T-helper 17 cell (primary cell): ENCODE data around the gene KCNN1. TPM values are rescaled to one million over a fixed set of nuclear protein-coding genes. Genes with fewer than 3 reads are reported as not detected.
"Not testable (repeated sequence)": the region's sequence is repeated elsewhere in the genome, so short reads cannot be mapped to it uniquely, and the experiment has no call there.

Experiments used
- ATAC-seq: fragments of 150-1000 bp; cut with Tn5 transposase; 2 replicates; pipeline ENCODE4 v1.10.0; 2021; ENCODE audit warnings: mild to moderate bottlenecking, moderate library complexity
- DNase-seq, 3 donors: peaks; one replicate each; pipeline versions ENCODE4 v3.0.0 to v3.0.0-alpha.2; 2020 to 2021
- H3K9me3 ChIP-seq: one replicate; pipeline ENCODE4 v1.7.0; 2013; ENCODE audit warnings: low read length, mild to moderate bottlenecking; ENCODE audit not compliant: control insufficient read depth, poor library complexity, severe bottlenecking
- H3K27ac Mint-ChIP-seq: one replicate; pipeline ENCODE4 v1.8.0; 2022; ENCODE audit warnings: mild to moderate bottlenecking, moderate library complexity, mixed read lengths
- H3K27me3 Mint-ChIP-seq: one replicate; pipeline ENCODE4 v1.8.0; 2022; ENCODE audit warnings: mixed read lengths
- H3K36me3 Mint-ChIP-seq: one replicate; pipeline ENCODE4 v1.8.0; 2022; ENCODE audit warnings: low read depth, mixed read lengths
- H3K4me1 Mint-ChIP-seq: one replicate; pipeline ENCODE4 v1.8.0; 2022; ENCODE audit warnings: mild to moderate bottlenecking, mixed read lengths
- H3K4me3 Mint-ChIP-seq: one replicate; pipeline ENCODE4 v1.8.0; 2022; ENCODE audit warnings: mild to moderate bottlenecking, moderate library complexity, mixed read lengths
- total RNA-seq, 4 donors: library from RNA in 2 of 4; stranded (reverse) in 2 of 4; gene quantifications; one replicate each; pipeline ENCODE4 v1.2.3 and lab custom pipeline; 2022 to 2026

The KCNN1 gene
- total RNA-seq, 2 donors from 2014 or later: not detected

DNA sequence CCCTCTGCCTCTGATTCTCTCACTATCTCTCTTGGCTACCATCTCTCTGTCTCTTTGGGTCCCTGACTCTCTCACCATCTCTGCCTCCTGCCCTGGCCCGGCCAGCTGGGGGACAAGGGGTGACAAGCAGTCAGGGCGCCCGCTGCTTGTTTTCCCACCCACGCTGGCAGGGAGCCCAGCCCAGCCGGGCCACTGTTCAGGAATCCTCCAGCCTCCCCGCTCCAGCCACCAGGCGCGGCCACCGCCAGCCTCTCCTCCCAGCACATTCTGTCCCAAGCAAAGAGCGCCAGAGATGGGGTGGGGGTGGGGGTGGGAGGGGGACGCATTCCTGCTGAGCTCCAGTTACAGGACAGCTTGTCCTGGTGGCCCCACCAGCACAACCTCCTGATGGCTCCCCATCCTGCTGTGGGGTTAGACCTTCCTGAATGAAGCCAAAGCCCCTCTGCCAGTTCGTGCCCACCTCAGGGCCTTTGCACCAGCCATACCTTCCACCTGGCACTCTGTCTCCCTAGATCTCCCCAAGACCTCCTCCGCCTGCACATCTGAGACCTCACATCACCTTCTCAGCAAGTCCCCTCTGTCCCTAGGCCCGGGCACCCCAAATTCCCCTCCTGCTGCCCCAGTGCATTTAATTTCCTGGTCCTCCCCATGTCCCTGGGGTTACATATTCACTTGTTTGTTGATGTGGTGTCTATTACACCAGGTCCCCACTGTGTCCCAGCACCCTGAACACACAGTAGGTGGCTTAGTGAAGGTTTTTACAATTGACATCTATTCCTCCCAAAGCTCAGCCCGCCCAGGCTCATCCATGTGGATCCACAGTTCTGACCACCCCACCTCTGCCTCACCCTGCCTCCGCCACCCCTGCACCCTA is 53.5 kb downstream of the KCNN1 start:
- Mint-ChIP-seq H3K27ac (peak overlapping the region; percentile 98), H3K27me3 (no peaks in the 10 kb centered on the region)
- DNase-seq: no peak

DNA sequence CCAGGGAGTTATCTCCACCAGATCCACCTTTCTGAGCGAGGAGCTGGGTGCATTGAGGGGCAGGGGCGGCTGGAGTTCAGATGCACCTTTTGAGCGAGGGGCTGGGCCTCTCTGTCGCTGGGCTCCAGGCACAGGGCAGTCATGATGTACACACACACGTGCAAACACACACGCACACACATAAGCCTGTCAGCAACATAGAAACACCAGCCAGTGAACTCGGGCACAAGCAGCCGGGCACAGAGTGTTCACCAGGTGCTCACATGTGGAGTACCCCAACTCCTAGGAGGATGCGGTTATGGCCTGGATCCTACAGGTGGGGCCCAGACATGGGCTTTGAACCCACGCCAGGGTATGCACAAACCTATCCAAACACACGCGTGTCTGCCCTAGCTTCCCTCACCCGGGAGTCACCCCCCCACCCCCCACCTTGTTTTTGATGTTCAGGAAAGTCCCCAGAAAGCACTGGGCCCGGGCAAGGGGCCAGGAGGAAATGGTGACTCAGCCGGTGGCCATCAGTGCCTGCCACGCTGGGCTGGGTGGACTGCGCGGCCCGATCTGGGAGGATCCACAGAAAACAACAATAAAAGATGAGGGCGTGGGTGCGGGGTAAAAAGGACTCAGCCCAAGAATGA is 54.3 kb downstream of the KCNN1 start:
- ATAC-seq (peak; percentile 61), DNase-seq (peak; percentile 67 to 78 (median 70))
- H3K9me3 ChIP-seq: no peaks in the 10 kb centered on the region
- Mint-ChIP-seq H3K4me1 (peaks cover 48% of the 10 kb centered on the region), H3K36me3 (peaks cover 2% of the 10 kb centered on the region), H3K4me3 (peak overlapping the region; percentile 85), H3K27ac (peak overlapping the region; percentile 98), H3K27me3 (no peaks in the 10 kb centered on the region)

More for the DNA sequence above, 53.5 kb downstream of the KCNN1 start:
- no peak for ATAC-seq
- no peaks in the 10 kb centered on the region for H3K9me3 ChIP-seq
- peaks cover 52% of the 10 kb centered on the region for H3K4me1 Mint-ChIP-seq
- peaks cover 2% of the 10 kb centered on the region for H3K36me3 Mint-ChIP-seq
- peak overlapping the region; percentile 85 for H3K4me3 Mint-ChIP-seq

DNA sequence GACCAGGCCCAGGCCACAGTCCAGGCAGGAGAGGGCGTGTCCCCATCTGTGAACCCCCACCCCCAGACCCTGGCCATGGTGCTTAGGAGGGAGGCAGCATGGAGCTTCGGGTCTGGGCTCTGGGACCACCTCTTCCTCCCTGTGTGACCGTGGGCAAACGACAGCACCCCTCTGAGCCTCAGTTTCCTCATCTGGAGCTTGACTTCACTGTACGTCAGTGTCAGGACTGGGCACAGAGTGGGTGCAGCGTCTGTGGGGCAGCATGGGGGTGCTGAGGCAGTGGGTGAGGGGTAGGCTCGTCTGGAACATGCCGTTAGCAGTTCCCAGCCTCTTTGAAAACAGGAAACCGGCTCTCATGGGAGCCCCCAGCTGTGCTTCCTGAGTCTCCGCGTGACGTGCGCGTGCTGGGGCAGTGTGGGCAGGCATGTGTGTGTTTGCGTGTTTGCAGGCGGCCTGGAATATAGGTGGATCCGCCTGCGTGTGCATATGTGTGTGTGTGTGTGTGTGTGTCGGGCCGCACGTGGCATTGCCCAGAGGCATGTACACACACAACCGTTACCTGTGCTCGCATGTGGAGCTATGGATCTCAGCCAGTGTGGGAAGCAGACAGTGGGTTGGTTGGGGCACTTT is 56.8 kb downstream of the KCNN1 start:
- no peaks in the 10 kb centered on the region for H3K9me3 ChIP-seq
- no peaks in the 10 kb centered on the region for H3K27me3 Mint-ChIP-seq
- H3K4me1 Mint-ChIP-seq: peaks cover 38% of the 10 kb centered on the region
- H3K27ac Mint-ChIP-seq: peak overlapping the region; percentile 98
- DNase-seq (peak; percentile 52 to 73 (median 65)), ATAC-seq (peak; percentile 74)
- peak overlapping the region; percentile 85 for H3K4me3 Mint-ChIP-seq
- peaks cover 2% of the 10 kb centered on the region for H3K36me3 Mint-ChIP-seq

DNA sequence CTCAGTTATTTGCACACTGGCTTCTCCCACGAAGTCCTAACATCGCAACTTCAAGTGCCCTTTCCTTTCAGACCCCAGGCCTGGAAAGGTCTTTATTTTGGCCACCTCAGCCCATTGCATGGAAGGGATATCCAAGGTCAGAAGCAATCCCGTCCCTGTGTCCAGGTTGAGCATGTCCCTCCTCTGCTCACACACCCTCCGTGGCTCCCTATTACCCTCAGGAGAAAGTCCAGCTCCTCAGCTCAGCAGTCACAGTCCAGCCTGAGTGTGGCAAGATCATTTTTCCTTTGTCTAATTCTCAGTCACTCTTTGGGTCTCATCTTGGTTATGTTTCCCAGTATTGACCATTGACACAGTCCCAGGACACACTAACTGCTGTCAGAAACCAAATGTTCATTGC is 60.2 kb downstream of the KCNN1 start:
- Mint-ChIP-seq H3K36me3 (no peaks in the 10 kb centered on the region), H3K4me1 (peaks cover 21% of the 10 kb centered on the region), H3K27me3 (no peaks in the 10 kb centered on the region), H3K4me3 (no peak overlapping the region), H3K27ac (peak overlapping the region; percentile 98)
- DNase-seq (no peak), ATAC-seq (no peak)
- H3K9me3 ChIP-seq: no peaks in the 10 kb centered on the region

DNA sequence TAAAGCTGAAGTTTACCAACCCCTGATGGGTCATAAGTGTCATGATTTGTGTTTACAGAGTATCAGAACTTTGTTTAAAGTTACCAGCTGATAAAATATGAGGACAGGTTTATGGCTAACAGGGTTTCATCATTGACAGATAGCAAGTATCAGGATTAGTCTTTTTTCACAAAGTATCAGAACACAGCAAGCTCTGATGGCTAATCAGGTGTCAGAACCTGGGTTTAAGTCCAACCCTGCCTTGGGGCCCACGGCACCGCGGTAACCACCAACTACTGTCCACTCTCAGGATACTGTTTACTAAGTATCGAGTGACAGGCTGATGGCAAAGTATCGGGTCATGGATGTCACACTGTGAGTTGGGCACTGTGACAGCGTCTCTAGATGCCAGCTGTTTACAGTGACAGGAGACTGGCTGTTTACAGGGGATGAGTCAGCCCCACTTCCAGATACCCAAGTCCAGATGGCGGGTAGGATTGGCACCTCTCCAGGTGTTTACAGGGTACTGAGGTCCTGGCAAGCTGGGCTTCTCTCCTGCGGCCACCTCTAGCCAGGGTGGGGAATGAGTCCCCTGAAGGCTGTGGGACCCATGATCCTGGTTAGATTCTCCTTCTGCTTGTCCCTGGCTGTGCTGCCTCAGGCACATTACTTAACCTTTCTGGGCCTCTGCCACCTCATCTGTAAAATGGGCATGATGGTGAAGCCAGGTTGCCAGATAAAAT is 62.9 kb downstream of the KCNN1 start:
- Mint-ChIP-seq H3K27me3 (no peaks in the 10 kb centered on the region), H3K27ac (peak overlapping the region; percentile 39)
- no peak for ATAC-seq

DNA sequence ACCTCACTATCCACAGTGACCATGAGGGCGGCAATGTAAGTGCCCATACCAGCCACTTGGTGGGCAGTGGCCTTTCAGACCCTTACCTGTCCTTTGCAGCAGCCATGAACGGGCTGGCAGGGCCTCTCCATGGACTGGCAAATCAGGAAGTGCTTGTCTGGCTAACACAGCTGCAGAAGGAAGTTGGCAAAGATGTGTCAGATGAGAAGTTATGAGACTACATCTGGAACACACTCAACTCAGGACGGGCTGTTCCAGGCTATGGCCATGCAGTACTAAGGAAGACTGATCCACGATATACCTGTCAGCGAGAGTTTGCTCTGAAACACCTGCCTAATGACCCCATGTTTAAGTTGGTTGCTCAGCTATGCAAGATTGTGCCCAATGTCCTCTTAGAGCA is 64.5 kb downstream of the KCNN1 start:
- not testable (repeated sequence) for H3K9me3 ChIP-seq, DNase-seq, H3K36me3 Mint-ChIP-seq, ATAC-seq, H3K27me3 Mint-ChIP-seq, H3K4me1 Mint-ChIP-seq, H3K27ac Mint-ChIP-seq, H3K4me3 Mint-ChIP-seq

More for the DNA sequence above, 62.9 kb downstream of the KCNN1 start:
- H3K36me3 Mint-ChIP-seq: no peaks in the 10 kb centered on the region
- H3K9me3 ChIP-seq: no peaks in the 10 kb centered on the region
- H3K4me3 Mint-ChIP-seq: no peak overlapping the region
- DNase-seq: no peak
- H3K4me1 Mint-ChIP-seq: peaks cover 8% of the 10 kb centered on the region

DNA sequence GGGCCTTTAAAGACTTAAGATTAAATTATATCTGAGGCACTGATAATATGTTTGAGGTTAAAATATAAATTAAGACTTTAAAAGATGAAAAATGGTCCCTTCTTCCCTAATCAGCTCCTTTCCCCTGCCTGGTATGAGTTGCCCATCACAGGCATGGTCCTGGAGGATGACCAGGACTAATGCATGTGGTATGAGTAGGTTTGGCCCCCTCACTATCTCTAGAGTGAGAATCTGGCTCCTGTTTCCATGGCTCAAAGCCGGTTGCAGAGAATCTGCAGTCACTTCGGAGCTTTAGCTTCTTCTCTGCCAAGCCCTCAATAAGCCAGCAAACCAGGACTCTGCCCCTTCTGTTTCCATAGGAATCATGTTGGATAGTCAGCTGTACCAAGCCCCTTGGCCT is 65.2 kb downstream of the KCNN1 start:
- not testable (repeated sequence) for H3K4me1 Mint-ChIP-seq, DNase-seq, H3K4me3 Mint-ChIP-seq, H3K27me3 Mint-ChIP-seq, ATAC-seq, H3K36me3 Mint-ChIP-seq, H3K27ac Mint-ChIP-seq, H3K9me3 ChIP-seq

DNA sequence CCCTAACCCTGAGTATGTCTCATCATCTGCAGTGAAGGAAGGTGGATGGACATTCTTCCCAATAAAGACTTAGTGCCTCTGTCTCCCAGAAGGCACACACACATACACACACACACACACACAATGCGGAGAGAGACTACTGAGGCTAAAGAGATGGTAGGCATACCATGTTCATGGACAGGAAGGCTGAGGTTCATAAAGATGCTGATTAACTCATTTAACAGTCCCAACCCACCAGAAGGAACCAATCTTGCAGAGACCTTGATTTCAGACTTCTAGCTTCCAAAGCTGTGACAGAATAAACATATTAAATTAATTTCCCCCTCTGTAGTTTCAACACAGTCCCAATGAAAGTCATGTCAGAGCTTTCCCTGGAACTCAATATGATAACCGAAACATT is 74.1 kb downstream of the KCNN1 start:
- H3K27ac Mint-ChIP-seq: no peak overlapping the region
- ATAC-seq (no peak), DNase-seq (no peak)
- H3K4me3 Mint-ChIP-seq: no peak overlapping the region
- H3K4me1 Mint-ChIP-seq: peaks cover 28% of the 10 kb centered on the region
- no peaks in the 10 kb centered on the region for H3K9me3 ChIP-seq
- H3K36me3 Mint-ChIP-seq: no peaks in the 10 kb centered on the region
- H3K27me3 Mint-ChIP-seq: no peaks in the 10 kb centered on the region

DNA sequence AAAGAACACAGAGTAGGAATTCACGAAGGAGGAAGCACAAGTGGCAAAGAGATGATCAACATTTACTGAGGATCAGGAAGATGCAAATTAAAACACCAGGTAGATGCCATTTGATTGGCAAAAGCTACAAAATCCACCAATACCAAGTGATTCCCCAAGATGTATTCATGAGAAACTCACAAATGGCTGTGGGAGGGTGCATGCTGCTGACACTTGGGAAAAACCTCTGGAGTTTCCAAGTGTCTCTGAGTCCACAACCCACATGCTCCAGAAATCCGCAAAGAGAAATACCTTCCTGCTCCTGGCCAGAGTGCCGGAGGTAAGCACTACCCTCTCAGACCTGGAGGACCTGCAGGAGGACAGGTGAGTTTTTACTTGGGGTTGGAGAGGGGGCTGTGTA is 76.8 kb downstream of the KCNN1 start:
- no peaks in the 10 kb centered on the region for H3K27me3 Mint-ChIP-seq
- no peaks in the 10 kb centered on the region for H3K9me3 ChIP-seq
- H3K27ac Mint-ChIP-seq: peak overlapping the region; percentile 95
- peak overlapping the region; percentile 84 for H3K4me3 Mint-ChIP-seq
- H3K36me3 Mint-ChIP-seq: no peaks in the 10 kb centered on the region
- peaks cover 37% of the 10 kb centered on the region for H3K4me1 Mint-ChIP-seq
- ATAC-seq (no peak), DNase-seq (no peak)

DNA sequence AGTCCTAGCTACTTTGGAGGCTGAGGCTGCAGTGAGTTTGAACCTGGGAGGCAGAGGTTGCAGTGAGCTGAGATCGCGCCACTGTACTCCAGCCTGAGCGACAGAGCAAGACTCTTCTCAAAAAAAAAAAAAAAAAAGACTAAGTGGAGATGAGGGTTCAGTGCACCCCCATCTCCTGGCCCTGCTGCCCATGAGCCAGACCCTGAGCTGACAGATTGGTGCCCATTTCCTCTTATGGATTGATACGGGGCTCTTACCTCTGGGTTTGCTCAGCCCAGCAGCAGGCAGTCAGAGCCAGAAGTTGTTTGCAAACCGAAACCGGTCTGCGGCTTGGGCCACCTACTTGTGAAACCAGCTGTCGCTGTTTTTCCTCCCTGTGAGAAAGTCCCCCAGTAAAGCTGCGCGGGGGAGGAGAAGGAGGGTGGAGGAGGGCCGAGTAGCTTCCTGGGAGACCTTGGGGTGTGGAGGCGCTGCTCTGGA is 78.0 kb downstream of the KCNN1 start:
- peaks cover 40% of the 10 kb centered on the region for H3K4me1 Mint-ChIP-seq
- ATAC-seq (peak; percentile 97), DNase-seq (peak; percentile 52 to 66 (median 64))
- peak overlapping the region; percentile 84 for H3K4me3 Mint-ChIP-seq
- H3K9me3 ChIP-seq: no peaks in the 10 kb centered on the region
- no peaks in the 10 kb centered on the region for H3K27me3 Mint-ChIP-seq
- no peaks in the 10 kb centered on the region for H3K36me3 Mint-ChIP-seq
- H3K27ac Mint-ChIP-seq: peak overlapping the region; percentile 95

DNA sequence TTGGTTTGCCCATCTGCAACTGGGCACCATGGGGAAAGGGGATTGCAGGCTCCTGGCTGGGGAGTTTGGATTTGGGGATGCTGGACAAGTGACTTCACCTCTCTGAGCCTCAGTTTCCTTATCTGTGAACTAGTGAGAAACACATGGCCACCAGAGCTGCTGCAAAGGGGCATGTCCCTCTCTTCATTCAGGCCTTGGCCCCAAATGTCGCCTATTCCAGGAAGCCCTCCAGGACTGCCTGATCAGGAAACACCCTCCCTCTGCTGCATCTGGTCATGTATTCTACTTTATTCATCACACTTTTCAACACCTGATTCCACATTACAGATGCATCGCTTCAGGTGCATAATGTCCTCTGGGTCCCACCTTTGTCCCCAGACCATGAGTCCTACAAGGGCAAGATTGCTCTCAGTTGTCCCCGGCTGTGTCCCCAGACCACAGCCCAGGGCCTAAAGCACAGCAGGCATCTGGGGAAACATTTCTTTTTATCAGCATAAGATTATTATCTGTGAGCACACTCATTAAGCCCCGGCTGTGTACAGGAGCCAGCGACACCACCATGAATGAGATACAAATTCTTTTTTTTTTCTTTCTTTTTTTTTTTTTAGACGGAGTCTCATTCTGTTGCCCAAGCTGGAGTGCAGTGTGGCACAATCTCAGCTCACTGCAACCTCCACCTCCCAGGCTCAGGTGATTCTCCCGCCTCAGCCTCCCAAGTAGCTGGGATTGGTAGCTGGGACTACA is 78.6 kb downstream of the KCNN1 start:
- no peaks in the 10 kb centered on the region for H3K9me3 ChIP-seq
- no peak for DNase-seq
- Mint-ChIP-seq H3K27ac (peak overlapping the region; percentile 95), H3K36me3 (no peaks in the 10 kb centered on the region), H3K27me3 (no peaks in the 10 kb centered on the region), H3K4me3 (peak overlapping the region; percentile 84), H3K4me1 (peaks cover 46% of the 10 kb centered on the region)
- no peak for ATAC-seq

DNA sequence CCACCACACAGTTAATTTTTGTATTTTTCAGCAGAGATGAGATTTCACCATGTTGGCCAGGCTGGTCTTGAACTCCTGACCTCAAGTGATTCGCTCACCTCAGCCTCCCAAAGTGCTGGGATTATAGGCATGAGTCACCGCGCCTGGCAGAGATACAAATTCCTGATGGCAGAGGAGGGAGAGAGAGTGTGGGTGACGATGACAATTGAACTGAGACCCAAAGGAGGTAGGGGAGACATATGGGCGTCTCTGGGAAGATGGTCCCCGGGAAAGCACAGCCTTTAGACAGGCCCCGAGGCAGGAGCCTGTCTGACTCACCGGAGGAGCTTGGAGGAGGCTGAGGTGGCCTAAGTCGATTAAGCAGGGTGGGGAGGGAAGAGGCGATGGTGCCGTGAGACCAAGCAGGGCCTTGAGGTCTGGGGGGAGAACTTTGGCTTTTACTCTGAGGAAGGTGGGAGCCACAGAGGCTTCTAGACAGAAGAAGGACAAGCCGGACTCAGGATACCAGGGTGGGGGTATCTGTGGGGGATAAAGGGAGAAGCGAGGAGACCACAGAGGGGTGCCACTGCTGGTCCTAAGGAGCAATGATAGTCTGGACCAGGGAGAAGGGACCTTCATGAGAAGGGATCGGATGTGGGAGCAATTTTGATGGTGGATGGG is 79.3 kb downstream of the KCNN1 start:
- ATAC-seq: no peak
- H3K9me3 ChIP-seq: no peaks in the 10 kb centered on the region
- Mint-ChIP-seq H3K27me3 (no peaks in the 10 kb centered on the region), H3K4me3 (peak overlapping the region; percentile 75), H3K27ac (peak overlapping the region; percentile 95), H3K4me1 (peaks cover 50% of the 10 kb centered on the region), H3K36me3 (no peaks in the 10 kb centered on the region)
- DNase-seq: no peak
